ENCODE results near the gene TEAD1.

The TEAD1 gene

DNA sequence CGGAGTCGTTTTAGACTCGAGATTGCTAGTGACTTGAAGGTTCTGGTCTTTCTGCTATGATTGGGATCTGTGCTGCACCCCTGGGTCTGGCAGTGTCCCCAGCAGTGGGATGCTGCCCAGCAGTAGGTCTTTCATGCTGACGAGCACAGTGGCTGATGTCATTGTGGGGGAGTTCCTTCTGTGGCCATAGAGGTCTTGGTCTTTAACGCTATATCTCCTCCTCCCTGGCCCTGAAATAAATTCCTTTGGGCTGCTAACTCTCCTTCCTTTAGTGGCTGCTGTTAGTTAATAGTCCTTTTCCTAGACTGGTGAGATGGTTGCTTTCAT, 136.3 kb downstream of the TEAD1 start:
- no peak for DNase-seq (ENCODE audit: low spot score)

DNA sequence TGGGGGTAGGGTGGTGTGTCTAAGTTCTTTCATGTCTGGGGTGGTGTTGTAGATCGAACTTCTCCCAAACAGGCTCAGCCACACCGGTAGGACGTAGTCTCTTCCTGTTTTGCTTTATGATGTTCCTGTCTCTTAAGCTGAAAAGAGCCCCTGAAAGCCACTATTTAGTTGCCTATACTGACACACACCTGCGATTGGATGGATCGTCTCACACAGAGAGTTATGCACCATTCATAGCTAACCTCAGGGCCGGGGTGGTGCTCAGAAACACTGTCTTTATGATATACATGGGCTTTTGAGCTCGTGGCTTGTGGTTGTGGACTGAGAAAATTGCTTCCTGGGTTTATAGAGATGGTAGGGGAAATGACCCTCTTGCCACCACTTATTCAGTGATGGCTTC, 137.6 kb downstream of the TEAD1 start:
- no peak for DNase-seq (ENCODE audit: low spot score)

DNA sequence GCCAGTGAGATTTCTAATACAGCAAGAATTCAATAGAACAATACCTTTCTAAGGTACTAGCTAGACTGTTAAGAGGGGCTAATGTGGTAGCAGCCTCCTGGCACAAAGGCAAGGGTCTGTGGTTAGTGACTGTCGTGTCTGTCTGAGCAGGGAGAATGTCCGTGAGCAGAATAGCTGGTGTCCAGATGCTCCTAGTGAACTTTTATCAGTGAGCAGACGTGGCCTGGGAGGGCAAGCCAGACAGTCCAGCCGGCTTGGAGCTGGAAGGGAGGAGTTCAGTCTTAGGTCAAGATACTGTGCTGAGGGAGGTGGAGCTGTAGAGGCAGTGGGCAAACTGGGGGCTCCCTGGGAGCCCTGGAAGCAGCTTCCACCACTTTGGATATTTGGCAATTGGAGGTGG, 138.6 kb downstream of the TEAD1 start:
- no peak for DNase-seq (ENCODE audit: low spot score)

DNA sequence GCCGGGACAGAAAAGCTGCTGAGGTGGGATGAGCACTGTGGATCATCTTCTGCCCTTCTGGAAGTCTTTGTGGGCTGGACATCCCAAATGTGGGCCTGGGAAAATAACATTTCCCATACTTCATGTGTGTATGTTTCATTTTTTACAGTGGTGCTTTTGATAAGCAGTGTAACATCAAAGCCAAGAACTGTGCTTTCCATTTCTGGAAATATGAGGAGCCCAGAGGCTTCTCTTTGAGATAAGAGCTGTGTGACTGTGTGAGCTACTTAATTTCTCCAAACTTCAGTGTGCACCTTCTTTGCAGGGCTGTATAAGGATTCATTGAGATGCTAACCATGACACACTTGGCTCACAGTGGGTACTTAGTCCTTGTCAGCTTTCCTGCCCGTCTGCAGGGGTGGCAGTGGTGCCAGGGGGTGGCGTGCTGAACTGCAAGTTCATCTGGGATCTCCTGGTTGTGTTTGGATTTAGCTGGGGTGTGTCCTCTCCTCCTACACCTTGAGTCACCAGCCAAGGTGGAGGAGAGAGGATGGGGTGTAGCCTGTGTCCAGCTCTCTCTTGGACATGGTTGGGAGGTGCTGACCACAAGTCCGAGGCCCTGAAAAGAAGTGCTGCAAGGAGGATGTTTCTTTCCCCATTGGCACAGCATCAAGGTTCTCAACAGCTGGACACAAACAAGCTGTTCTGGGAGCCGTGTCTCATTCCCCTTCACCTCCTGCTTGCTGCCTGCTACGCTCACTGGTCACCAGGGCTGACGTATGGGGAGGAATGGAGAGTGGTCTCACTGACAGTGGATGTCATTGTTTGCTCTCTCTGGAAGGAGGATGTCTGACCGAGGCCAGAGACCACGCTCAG, 139.4 kb downstream of the TEAD1 start:
- DNase-seq (ENCODE audit: low spot score), result no peak

DNA sequence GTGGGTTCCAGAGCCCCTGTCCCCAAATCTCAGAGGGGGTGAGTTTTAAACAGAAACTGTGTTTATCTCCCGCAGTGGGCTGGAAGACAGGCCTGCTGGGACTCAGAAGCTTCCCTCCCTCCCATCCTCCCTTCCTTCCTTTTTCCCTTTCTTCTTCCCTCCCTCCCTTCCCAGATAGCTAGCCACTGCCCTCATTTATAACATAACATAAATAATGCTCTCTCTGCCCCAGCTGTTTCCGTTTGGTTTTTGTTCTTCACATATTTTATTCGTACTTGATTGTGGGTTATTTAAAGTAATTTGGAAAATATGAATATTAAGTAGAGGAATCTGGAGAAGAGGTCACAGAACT, 140.9 kb downstream of the TEAD1 start:
- DNase-seq (ENCODE audit: low spot score), result no peak

DNA sequence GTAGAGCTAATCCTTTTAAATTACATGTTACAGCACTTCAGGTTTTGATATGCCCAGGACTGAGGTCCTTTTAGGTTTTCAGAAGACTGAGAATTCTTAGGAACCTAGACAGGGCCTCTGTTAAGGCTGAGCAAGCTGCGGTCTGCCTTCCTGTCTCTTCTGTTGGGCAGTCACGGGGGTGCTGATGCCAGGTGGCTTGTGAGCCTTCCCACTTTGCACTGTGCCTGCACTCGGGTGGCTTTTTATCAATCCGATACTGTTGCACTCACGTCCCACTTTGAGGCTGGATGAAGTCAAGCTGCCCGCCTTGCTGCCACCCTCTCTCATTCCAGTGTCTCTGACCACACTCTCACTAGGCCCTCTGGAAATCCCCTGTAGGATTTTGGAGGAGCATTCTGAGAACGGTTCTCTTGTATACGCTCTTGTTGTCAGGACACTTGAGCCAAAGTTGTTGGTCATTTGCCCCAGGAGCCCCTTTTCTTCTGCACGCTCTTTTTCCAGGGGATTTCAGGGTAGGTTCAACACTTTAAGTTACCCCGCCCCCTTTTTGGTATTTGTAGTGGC, 141.8 kb downstream of the TEAD1 start:
- no peak for DNase-seq (ENCODE audit: low spot score)

DNA sequence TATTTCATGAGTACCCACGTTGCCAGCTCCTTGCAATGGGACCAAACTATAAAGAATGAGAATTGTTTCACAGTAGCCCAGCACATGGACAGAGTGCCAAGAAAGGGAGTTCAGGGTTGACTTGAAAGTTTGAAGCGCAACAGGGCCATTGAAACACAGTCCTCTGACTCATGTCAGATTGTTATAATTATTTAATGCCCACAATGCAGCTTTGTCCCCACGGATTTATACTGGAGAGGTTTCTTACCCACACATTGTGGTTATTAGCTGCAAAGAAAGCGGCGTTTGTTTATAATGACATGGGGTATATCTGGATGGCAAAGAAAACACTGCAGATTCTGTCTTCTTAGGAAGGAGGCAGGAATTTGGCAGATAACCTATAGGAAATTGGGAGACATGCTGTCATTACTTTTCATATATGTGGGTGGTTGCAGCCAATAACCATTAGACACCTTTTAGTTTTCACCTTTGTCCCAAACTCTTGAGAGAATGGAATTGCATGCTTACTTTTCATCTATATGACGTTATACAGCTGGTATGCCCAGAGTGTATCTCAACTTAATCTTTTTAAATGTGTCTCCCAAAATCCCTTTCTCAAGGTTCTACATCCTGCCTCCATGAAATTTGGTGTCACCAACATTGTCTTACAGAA, 143.6 kb downstream of the TEAD1 start:
- DNase-seq (ENCODE audit: low spot score), result no peak

DNA sequence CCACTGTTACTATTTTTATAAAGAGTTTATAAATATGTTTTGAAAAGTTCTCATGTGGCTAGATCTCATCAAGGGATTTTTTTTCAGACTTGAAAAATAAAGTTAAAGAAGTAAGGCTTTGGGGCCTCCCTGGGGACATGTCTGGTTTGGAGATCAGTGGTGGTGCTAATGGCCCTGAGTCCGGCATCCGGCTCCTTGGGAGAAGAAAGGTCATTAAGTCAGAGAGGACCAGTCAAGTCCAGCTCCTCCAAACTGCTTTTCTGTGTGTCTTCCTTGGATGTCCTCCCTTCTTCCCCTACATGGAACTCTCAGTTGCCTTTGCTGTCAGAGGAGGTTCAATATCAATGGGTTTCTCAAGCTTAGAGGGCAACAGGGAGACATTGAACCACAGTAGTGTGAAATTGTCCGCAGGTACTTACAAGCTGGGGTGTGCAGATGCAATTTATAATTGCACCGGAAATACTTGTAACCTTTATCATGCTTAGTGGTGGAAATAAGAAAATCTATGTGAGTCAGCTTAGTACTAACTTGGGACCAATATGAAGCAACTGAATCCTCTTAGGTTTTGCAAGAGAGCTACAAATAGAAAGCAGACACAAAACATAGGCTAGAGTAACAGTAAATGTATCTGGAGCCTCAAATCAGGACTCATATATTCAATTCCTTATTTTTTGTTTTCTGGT, 144.3 kb downstream of the TEAD1 start:
- DNase-seq (ENCODE audit: low spot score), result no peak

DNA sequence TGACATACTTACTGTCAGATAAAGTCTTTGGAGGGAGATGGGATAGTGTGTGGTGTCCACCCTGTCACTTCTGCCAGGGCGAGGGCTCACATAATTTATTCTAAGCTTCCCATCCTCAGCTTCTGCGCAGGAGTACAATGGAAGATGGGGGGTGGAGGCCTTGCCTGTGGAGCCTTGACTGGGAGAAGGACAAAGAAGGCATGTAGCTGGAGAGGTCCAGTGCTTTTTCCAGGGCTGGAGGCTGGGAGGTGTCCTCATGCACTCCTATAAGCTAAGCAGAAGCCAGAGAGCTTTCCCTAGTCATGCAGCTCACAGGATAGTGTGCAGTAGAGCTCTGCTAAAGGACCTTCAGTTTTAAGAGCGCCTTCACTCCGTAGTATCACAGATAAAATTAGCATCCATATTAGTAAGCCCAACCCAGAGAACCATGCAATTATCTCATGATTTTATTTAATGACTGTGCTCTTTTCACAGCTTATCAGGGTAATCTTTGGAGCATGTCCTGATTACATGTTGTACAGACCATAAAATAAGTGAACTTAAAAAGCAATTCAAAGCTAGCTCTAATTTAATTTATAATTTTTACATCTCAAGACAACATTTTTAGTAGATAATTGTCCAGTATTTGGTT, 148.3 kb downstream of the TEAD1 start:
- DNase-seq (ENCODE audit: low spot score), result no peak

DNA sequence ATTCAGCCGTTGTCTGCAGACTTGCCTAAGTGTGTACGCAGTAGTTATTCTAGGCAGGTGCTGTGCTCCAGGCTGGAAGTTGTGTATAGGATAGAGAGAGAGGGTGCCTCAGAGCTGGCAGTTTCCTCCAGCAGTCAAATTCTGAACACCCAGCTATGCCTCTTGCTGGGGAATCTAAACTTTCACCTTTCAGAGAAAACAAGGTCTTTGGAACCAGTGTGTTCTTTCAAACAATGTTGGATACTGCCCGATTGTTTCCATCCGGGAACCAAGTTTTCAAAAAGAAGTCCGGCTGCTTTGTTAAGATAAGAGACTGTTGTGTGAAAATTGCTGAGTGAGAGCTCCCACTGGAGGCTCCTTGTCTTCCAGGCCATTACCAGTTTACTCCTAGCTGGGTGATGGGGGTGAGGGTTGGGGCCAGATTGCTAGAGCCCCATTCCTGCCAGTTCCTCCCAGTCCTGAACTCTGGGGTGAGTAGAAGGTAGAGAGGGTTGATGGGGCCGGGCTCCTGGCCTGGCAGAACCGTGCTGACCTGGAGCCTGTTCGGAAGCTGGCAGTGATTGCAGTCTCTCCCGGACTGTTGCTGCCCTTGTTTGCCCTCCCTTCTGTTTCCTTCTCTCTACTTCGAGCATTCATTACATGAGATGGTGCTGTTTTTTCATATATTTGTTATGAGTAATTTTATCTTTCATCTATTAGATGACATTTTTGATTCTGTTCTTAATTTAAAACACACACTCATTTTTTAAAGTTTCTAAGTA, 150.2 kb downstream of the TEAD1 start:
- no peak for DNase-seq (ENCODE audit: low spot score)

DNA sequence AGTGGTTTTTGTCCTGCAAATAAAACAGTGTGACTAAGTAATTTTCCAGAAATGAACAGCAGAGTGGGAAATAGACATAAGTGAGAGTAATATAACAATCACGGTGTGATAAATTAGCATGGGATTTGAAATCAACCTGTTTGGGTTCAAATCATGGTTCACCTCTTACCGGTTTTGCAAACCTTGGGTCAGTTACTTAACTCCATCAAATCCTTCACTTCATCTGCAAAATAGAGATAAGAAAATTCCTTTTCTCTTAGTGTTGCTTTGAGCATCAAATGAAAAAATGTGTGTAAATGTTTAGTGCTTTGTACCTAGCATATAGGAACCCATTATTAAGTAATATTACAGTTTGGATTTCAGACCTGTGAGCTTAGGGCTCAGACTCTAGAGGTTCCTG, 152.2 kb downstream of the TEAD1 start:
- DNase-seq (ENCODE audit: low spot score), result no peak

DNA sequence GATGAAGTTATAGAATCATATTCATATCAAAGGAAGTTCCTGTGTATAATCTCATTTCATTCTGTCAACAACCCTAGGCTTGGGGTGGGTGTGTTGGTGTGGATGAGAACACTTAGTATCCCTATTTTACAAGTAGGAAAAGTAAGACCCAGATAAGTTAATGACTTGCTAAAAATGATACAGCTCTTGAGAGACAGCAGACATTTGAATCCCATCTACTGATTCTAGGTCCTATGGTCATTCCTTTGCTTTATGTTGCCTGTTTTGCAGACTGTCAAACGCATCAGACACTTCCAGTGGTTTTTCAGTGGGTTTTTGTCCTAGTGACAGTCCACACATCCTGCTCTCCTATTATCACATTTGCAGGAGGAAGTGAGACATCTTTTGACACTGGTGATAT, 153.1 kb downstream of the TEAD1 start:
- no peak for DNase-seq (ENCODE audit: low spot score)

DNA sequence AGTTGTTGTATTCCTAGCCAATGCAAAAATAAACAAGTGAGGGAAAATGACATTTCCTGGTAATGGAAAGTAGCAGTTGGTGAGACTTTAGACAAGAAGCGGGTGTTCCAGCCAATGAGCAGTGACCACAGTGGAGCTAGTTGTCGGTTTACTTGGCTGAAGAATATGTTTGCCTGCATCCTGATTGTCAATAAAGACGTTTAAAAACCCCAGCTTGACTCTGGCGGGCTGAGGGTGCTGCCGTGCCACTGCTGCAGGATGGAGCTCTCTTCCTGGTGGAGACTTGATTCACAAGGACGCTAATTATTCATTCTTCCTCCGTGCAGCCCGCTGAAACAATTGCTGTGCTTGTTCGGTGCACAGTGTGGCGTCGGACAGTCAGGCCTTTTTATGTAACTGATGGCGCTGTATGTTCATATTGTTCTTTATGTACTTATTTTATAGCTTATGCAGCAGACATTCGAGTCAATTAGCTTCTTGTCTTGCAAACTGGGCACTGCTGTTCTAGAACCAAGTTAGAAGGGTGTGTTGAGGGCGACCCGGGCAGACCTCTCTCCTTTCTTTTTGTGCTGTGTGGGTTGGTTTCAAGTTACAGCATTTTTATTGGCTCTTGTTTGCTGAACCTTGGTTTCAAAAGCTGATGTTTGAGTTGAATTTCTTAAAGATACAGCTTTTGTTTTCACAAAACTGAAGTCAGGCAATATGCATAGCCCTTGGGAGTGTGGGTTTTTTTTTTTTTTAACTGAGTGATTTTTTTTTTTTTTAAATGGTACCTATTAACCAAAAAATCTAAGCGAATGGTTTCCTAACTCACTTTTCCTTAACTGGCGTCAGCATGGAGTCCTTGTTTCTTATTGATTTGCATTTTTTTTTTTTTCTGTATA, 153.9 kb downstream of the TEAD1 start:
- DNase-seq (ENCODE audit: low spot score), result no peak

DNA sequence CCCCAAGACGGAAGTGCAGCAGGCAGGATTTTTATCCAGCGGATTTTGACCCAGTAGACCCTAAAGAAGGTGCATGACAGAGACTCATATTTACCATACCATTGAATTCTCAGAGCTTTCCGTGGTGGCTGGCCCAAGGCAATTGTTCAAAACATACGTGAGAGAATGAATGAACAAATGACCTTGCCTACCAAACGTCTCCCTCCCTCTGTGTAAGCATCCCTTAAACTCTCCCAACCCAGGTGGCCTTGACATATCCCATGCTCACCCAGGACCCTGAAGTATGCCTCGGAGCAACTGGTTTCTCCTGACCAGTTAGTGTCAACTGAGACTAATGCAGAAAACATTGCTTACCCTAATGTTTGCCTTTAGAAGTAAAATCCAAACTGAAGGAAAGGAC, 154.9 kb downstream of the TEAD1 start:
- DNase-seq (ENCODE audit: low spot score), result no peak

DNA sequence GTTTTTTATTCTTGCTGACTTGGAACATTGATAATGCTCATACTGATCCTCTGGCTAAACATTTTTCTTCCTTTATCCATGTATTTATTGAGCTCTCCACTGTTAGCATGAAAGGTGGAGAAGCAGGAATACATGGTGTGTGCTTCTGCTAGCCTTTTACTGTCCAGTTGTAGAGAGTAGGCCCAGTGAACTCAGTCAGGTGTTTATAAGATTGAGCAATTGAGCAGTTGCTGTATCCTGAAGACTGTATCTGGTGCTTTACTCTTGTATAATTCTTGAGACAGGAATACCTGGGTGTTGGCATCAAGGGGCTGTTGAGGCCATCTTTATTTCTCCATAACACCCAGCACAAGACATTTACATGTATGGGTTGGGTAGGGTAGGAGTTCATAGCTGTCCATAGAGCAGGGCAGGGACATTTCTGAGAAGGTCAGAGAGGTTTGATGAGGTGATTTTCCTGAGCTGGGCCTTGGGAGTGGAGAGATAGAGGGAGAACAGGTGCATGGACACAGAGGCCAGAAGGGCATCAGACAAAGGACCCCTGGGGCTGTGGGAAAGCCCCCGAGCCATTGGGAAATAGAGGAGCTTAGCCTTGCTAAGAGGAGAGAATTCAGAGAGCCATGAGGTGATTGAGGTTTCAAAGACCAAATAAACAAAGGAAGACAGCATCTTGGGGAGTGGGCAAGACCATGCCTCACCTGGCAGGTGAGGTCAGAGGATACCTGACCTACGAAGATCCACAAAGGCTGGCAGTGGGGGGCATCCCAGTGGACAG, 155.5 kb downstream of the TEAD1 start:
- DNase-seq (ENCODE audit: low spot score), result no peak

DNA sequence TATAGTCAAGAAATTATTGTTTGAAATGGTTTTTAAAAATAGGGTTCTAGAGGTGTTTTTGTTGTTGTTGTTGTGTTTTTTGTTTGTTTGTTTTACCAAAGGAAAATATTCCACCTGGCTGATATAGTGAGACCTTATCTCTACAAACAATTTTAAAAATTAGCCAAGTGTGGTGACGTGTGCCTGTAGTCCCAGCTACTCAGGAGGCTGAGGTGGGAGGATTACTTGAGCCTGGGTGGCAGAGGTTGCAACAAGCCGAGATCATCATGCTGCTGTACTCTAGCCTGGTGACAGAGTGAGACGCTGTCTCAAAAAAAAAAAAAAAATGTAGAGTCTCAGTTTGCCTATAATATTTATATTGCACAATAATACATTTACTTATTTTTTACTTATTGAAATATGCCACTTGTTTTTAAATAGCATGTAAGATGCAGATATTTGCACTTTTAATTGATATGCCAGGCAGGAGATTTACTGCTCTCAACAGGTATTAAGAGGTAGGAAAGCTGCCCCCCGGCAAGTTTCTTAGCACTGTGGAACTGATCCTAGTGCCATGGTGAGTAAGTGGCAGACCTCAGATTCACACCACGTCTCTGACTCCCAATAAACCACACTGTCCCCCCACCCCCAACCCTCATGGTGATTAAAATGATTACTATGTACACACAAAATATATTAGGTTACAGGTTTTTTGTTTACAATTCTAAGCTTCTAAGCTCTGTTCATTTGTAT, 157.4 kb downstream of the TEAD1 start:
- no peak for DNase-seq (ENCODE audit: low spot score)

DNA sequence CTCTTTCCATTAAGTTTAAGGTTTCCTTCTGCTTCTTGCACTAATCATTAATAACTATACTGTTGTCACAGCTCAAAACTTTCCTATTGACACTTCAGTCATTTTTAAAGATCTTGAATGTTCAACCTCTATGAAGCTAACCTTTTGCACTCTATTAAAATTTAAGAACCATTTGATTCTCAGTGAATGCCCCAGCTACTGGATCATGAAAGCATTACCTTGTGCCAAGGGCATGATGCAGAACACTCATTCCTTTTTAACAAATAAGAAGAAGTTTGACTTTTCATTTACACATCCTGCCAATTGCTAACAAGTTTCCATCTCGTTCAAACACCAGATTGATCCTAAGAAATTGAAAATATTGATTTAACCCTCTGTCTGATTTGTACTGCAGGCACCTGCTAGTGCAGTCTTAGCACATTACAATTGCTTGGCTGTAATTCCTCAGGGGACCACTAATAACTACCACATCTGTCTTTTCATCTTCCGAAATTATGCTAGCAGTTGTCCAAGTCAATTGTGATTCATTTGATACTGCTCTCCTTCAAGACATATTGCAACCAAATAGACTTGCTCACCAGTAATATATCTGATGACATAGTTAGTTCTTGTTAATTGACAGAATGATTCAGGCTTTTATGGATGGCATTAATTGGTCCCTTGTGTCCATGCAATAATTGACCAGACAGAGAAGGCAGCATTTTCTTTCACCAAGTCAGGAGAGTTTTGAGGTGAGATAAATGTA, 158.4 kb downstream of the TEAD1 start:
- DNase-seq (ENCODE audit: low spot score), result no peak

DNA sequence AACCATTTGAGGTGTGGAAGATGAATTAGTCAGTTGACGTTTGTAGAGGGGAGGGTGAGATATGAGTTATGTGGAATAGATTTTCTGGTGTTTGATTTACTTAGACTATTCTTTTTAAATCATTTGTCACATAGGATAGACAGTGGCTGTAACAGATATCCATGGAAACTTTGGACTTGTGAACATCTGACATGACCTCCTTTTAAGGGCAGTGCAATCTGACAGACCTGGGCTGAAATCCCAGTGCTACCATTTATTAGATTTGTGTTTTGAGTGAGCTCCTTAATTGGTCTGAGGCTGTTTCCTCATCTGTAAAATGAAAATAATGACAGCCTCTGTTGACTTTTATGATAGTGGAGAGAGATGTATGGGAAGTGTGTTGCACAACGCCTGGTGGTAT, 159.9 kb downstream of the TEAD1 start:
- no peak for DNase-seq (ENCODE audit: low spot score)

DNA sequence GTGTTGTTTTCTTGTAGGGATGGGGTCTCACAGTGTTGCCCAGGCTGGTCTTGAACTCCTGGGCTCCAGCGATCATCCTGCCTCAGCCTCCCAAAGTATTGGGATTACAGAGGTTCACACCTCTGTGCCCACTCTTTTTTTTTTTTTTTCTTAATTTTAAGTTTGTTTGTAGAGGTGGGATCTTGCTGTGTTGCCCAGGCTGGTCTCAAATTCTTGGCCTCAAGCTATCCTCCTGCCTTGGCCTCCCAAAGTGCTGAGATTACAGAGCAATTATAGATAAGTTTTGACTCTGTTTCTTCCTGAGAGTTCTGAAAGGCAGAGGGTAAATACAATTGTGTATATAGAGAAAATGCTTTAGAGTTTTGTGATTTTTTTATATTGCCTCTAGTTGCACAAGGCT, 160.4 kb downstream of the TEAD1 start:
- DNase-seq (ENCODE audit: low spot score), result no peak

Measured in NAMALWA (cell line).